ENCODE results near the gene TRIM52.
A peak's percentile ranks its signal among the peaks of the same experiment; 100 is the strongest.
"Not testable (repeated sequence)": the region's sequence is repeated elsewhere in the genome, so short reads cannot be mapped to it uniquely, and the experiment has no call there.

Gene TRIM52

GRCh38 chr5:181260720-181261319 is at the start of gene TRIM52:
Gene TRIM52 (minus strand): TSS chr5:181261143. CDS start chr5:181260813, 330 bp downstream.
- DNase-seq (ENCODE audit: low spot score) = peak; percentile 94

- DNase-seq (ENCODE audit: low spot score) = not testable (repeated sequence)
Observed at GRCh38 chr5:181287331-181287730, 26.4 kb upstream of the TRIM52 start.

- not testable (repeated sequence) for DNase-seq (ENCODE audit: low spot score)
Observed at GRCh38 chr5:181285962-181286705, 25.2 kb upstream of the TRIM52 start.

- not testable (repeated sequence) for DNase-seq (ENCODE audit: low spot score)
Observed at GRCh38 chr5:181283841-181284755, 23.2 kb upstream of the TRIM52 start.

GRCh38 chr5:181283347-181283746 is 22.4 kb upstream of the TRIM52 start:
- no peak for DNase-seq (ENCODE audit: low spot score)

GRCh38 chr5:181282874-181283273 is 21.9 kb upstream of the TRIM52 start:
- DNase-seq (ENCODE audit: low spot score) = no peak

GRCh38 chr5:181282415-181282814 is 21.5 kb upstream of the TRIM52 start:
- not testable (repeated sequence) for DNase-seq (ENCODE audit: low spot score)

- no peak for DNase-seq (ENCODE audit: low spot score)
Observed at GRCh38 chr5:181281984-181282316, 21.0 kb upstream of the TRIM52 start.

- no peak for DNase-seq (ENCODE audit: low spot score)
Observed at GRCh38 chr5:181281077-181281983, 20.4 kb upstream of the TRIM52 start.

GRCh38 chr5:181280251-181280762 is 19.4 kb upstream of the TRIM52 start:
- DNase-seq (ENCODE audit: low spot score) = no peak

- not testable (repeated sequence) for DNase-seq (ENCODE audit: low spot score)
Observed at GRCh38 chr5:181273433-181273744, 12.4 kb upstream of the TRIM52 start.

- no peak for DNase-seq (ENCODE audit: low spot score)
Observed at GRCh38 chr5:181271081-181271480, 10.1 kb upstream of the TRIM52 start.

GRCh38 chr5:181267907-181268306 is 7.0 kb upstream of the TRIM52 start:
- not testable (repeated sequence) for DNase-seq (ENCODE audit: low spot score)

- DNase-seq (ENCODE audit: low spot score) = not testable (repeated sequence)
Observed at GRCh38 chr5:181267291-181267904, 6.5 kb upstream of the TRIM52 start.

GRCh38 chr5:181265092-181265671 is 4.2 kb upstream of the TRIM52 start:
- no peak for DNase-seq (ENCODE audit: low spot score)

GRCh38 chr5:181263633-181264032 is 2.7 kb upstream of the TRIM52 start:
- no peak for DNase-seq (ENCODE audit: low spot score)

GRCh38 chr5:181261320-181262049 is 542 bp upstream of the TRIM52 start:
- DNase-seq (ENCODE audit: low spot score) = no peak

- no peak for DNase-seq (ENCODE audit: low spot score)
Observed at GRCh38 chr5:181259974-181260719, 796 bp downstream of the TRIM52 start.

- no peak for DNase-seq (ENCODE audit: low spot score)
Observed at GRCh38 chr5:181259283-181259682, 1.7 kb downstream of the TRIM52 start.
